Caco-2 (cell line): ENCODE measurements around the gene SERBP1. TPM values are rescaled to one million over a fixed set of nuclear protein-coding genes. Genes with fewer than 3 reads are reported as not detected.
"Not testable (repeated sequence)": the region's sequence is repeated elsewhere in the genome, so short reads cannot be mapped to it uniquely, and the experiment has no call there.

Experiments used
- BruUV-seq: library from RNA; stranded (reverse); fragments of 400-500 nt; replicated peaks from 2 replicates; lab custom pipeline; 2021; lab: Mats Ljungman, UMichigan
- CTCF ChIA-PET: fragments of 300-600 bp; sonication (Branson Sonifier 250); formaldehyde crosslinking; loops from one replicate; lab custom pipeline; 2022; ENCODE audit warnings: antibody characterized with exemption; lab: Charles Lee
- POLR2A ChIA-PET: fragments of 300-600 bp; sonication (Branson Sonifier 250); formaldehyde crosslinking; loops from one replicate; lab custom pipeline; 2022; ENCODE audit warnings: antibody characterized with exemption; lab: Charles Lee
- DNase-seq, 2 experiments: peaks; one replicate each; pipeline versions ENCODE4 v3.0.0 to v3.0.0-alpha.2; 2020 to 2022
- H3K27me3 ChIP-seq: replicated peaks from 2 replicates; pipeline ENCODE4 v1.6.0; 2011; ENCODE audit warnings: low read length; ENCODE audit not compliant: control insufficient read depth, insufficient read depth
- H3K36me3 ChIP-seq: 2 replicates; pipeline ENCODE4 v1.5.1; 2011; ENCODE audit warnings: low read length; ENCODE audit not compliant: control insufficient read depth, insufficient read depth
- H3K4me1 ChIP-seq: fragments of 250-450 bp; sonication (Bioruptor Pico); 2 replicates; pipeline ENCODE4 v1.5.1; 2020; ENCODE audit warnings: mild to moderate bottlenecking
- H3K4me3 ChIP-seq: 2 replicates; pipeline ENCODE4 v1.5.1; 2011; ENCODE audit warnings: low read depth, mild to moderate bottlenecking, control low read depth, low read length
- H3K9me3 ChIP-seq: fragments of 250-450 bp; sonication (Bioruptor Pico); 2 replicates; pipeline ENCODE4 v1.5.1; 2020; ENCODE audit warnings: mild to moderate bottlenecking, moderate library complexity
- H3K27ac Mint-ChIP-seq: one replicate; pipeline ENCODE4 v1.8.0; 2022; ENCODE audit warnings: mixed read lengths; ENCODE audit not compliant: unreplicated experiment
- H3K27me3 Mint-ChIP-seq: one replicate; pipeline ENCODE4 v1.8.0; 2022; ENCODE audit warnings: mixed read lengths; ENCODE audit not compliant: insufficient read depth, unreplicated experiment
- H3K36me3 Mint-ChIP-seq: one replicate; pipeline ENCODE4 v1.8.0; 2022; ENCODE audit warnings: mild to moderate bottlenecking, mixed read lengths; ENCODE audit not compliant: insufficient read depth, unreplicated experiment
- H3K4me1 Mint-ChIP-seq: one replicate; pipeline ENCODE4 v1.8.0; 2022; ENCODE audit warnings: low read depth, mixed read lengths; ENCODE audit not compliant: unreplicated experiment
- H3K4me3 Mint-ChIP-seq: one replicate; pipeline ENCODE4 v1.8.0; 2022; ENCODE audit warnings: mild to moderate bottlenecking, moderate library complexity, mixed read lengths; ENCODE audit not compliant: unreplicated experiment
- H3K9me3 Mint-ChIP-seq: one replicate; pipeline ENCODE4 v1.8.0; 2022; ENCODE audit warnings: mixed read lengths; ENCODE audit not compliant: unreplicated experiment
- intact Hi-C: fragments of 100-400 bp; cut with micrococcal nuclease; formaldehyde crosslinking; loops from one replicate; pipeline ENCODE4 v1.10.0; 2022; ENCODE audit not compliant: unreplicated experiment
- total RNA-seq: library from RNA; stranded (reverse); gene quantifications from 2 replicates; pipeline ENCODE4 v1.2.3, GENCODE V29; 2022
- TF ChIP-seq, protein P1 (sequence below), 2 experiments: fragments of 200-600 bp in 1 of 2; IDR thresholded peaks; 1 replicate in 1 of 2; 2 replicates in 1 of 2; pipeline versions ENCODE4 v1.5.1 to v1.8.0; 2011 to 2022; ENCODE audit warnings: antibody characterized with exemption in 1 of 2, control low read depth in 1 of 2, inconsistent platforms in 1 of 2, low read depth in 1 of 2, low read length in 1 of 2, mild to moderate bottlenecking in 1 of 2, moderate library complexity in 1 of 2; ENCODE audit not compliant: insufficient read depth in 1 of 2, severe bottlenecking in 1 of 2, unreplicated experiment in 1 of 2

SERBP1 gene
- total RNA-seq, 1 experiment from 2014 or later = 182 TPM

- no peaks in the 10 kb centered on the region for H3K36me3 ChIP-seq
- H3K36me3 Mint-ChIP-seq = peaks cover 100% of the 10 kb centered on the region
- CTCF ChIA-PET = no interaction called here
Measured at GRCh38 chr1:67418839-67419586, 11.2 kb downstream of the SERBP1 start.

GRCh38 chr1:67417733-67418132, 12.5 kb downstream of the SERBP1 start:
- DNase-seq, POLR2A ChIA-PET, H3K9me3 ChIP-seq, H3K27me3 Mint-ChIP-seq, H3K27ac Mint-ChIP-seq, H3K4me1 Mint-ChIP-seq, H3K4me3 ChIP-seq, H3K36me3 ChIP-seq, H3K9me3 Mint-ChIP-seq, H3K27me3 ChIP-seq, H3K4me3 Mint-ChIP-seq, intact Hi-C loops, H3K4me1 ChIP-seq, CTCF ChIA-PET, BruUV-seq: not testable (repeated sequence)
- H3K36me3 Mint-ChIP-seq = peaks cover 88% of the 10 kb centered on the region

More at GRCh38 chr1:67418839-67419586, 11.2 kb downstream of the SERBP1 start:
- H3K4me1 Mint-ChIP-seq = no peaks in the 10 kb centered on the region
- TF ChIP-seq, protein P1, sequence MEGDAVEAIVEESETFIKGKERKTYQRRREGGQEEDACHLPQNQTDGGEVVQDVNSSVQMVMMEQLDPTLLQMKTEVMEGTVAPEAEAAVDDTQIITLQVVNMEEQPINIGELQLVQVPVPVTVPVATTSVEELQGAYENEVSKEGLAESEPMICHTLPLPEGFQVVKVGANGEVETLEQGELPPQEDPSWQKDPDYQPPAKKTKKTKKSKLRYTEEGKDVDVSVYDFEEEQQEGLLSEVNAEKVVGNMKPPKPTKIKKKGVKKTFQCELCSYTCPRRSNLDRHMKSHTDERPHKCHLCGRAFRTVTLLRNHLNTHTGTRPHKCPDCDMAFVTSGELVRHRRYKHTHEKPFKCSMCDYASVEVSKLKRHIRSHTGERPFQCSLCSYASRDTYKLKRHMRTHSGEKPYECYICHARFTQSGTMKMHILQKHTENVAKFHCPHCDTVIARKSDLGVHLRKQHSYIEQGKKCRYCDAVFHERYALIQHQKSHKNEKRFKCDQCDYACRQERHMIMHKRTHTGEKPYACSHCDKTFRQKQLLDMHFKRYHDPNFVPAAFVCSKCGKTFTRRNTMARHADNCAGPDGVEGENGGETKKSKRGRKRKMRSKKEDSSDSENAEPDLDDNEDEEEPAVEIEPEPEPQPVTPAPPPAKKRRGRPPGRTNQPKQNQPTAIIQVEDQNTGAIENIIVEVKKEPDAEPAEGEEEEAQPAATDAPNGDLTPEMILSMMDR (IDR thresholded peaks at IDR 0.05; ENCODE audit: insufficient read depth in 1 of 2, low read depth in 1 of 2, low read length in 1 of 2, severe bottlenecking in 1 of 2, unreplicated experiment in 1 of 2) = no peak
- H3K4me1 ChIP-seq = no peaks in the 10 kb centered on the region
- POLR2A ChIA-PET = no interaction called here
- no peaks in the 10 kb centered on the region for H3K9me3 Mint-ChIP-seq
- BruUV-seq = no TSS peak
- no peaks in the 10 kb centered on the region for H3K27me3 Mint-ChIP-seq
- no peak overlapping the region for H3K4me3 ChIP-seq
- intact Hi-C loops = no loop called here
- DNase-seq = no peak
- no peak overlapping the region for H3K4me3 Mint-ChIP-seq
- no peaks in the 10 kb centered on the region for H3K9me3 ChIP-seq
- no peaks in the 10 kb centered on the region for H3K27me3 ChIP-seq
- no peak overlapping the region for H3K27ac Mint-ChIP-seq

DNA sequence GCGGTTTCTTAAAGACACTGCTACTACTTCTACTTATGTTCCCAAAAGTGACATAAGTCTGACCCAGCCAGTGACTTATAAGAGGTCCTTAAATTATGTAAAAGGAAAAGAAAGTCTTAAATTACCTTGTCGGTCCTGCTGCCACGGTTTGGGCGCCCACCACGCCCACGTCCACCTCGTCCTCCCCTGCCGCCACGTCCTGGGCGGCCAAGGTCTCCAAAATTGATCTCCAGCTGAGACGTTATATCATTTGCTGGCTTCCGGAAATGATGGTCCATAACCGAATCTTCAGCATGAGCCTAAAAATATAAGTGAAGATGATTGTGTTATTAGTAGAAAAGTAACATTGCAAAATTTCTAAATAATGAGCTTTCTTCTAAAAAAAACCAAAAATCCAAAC, 15.2 kb downstream of the SERBP1 start:
- no peaks in the 10 kb centered on the region for H3K9me3 ChIP-seq
- no TSS peak for BruUV-seq
- no peak for DNase-seq
- H3K4me1 Mint-ChIP-seq = no peaks in the 10 kb centered on the region
- no peak overlapping the region for H3K27ac Mint-ChIP-seq
- no peak overlapping the region for H3K4me3 Mint-ChIP-seq
- H3K4me3 ChIP-seq = no peak overlapping the region
- CTCF ChIA-PET = no interaction called here
- intact Hi-C loops = no loop called here
- TF ChIP-seq, protein P1 (IDR thresholded peaks at IDR 0.05; ENCODE audit: insufficient read depth in 1 of 2, low read depth in 1 of 2, low read length in 1 of 2, severe bottlenecking in 1 of 2, unreplicated experiment in 1 of 2) = no peak
- H3K36me3 Mint-ChIP-seq = peaks cover 83% of the 10 kb centered on the region
- H3K27me3 Mint-ChIP-seq = no peaks in the 10 kb centered on the region
- POLR2A ChIA-PET = no interaction called here
- no peaks in the 10 kb centered on the region for H3K27me3 ChIP-seq
- H3K9me3 Mint-ChIP-seq = no peaks in the 10 kb centered on the region
- H3K4me1 ChIP-seq = no peaks in the 10 kb centered on the region
- no peaks in the 10 kb centered on the region for H3K36me3 ChIP-seq
